Small intestine (tissue), 7 donors: ENCODE data around the gene PLCB2. TPM values are rescaled to one million over a fixed set of nuclear protein-coding genes. Genes with fewer than 3 reads are reported as not detected.
A peak's percentile ranks its signal among the peaks of the same experiment; 100 is the strongest.

ENCODE experiments used
- DNase-seq, 2 donors: peaks; one replicate each; pipeline versions ENCODE4 v3.0.0 to v3.0.0-alpha.2; 2013
- FAIRE-seq: peaks from 2 replicates; lab custom pipeline; 2012; peaks lifted over from hg19 to GRCh38; lab: Jason Lieb, UNC
- H3K27ac ChIP-seq, 3 donors: one replicate each; pipeline ENCODE4 v1.5.1; 2013; ENCODE audit warnings: low read length in 2 of 3, mild to moderate bottlenecking in 2 of 3, control low read depth in 1 of 3, inconsistent platforms in 1 of 3, low read depth in 1 of 3, moderate library complexity in 1 of 3
- H3K27me3 ChIP-seq, 3 donors: one replicate each; pipeline ENCODE4 v1.6.1; 2013; ENCODE audit warnings: low read length in 3 of 3, inconsistent platforms in 1 of 3; ENCODE audit not compliant: control insufficient read depth in 3 of 3, insufficient read depth in 3 of 3
- H3K36me3 ChIP-seq, 3 donors: one replicate each; pipeline ENCODE4 v1.6.1; 2013; ENCODE audit warnings: low read length in 3 of 3, inconsistent platforms in 1 of 3, low read depth in 1 of 3, mild to moderate bottlenecking in 1 of 3, moderate library complexity in 1 of 3; ENCODE audit not compliant: control insufficient read depth in 3 of 3, insufficient read depth in 2 of 3
- H3K4me1 ChIP-seq, 3 donors: one replicate each; pipeline ENCODE4 v1.6.1; 2013; ENCODE audit warnings: low read length in 2 of 3, inconsistent platforms in 1 of 3, low read depth in 1 of 3, mild to moderate bottlenecking in 1 of 3, moderate library complexity in 1 of 3; ENCODE audit not compliant: control insufficient read depth in 3 of 3, insufficient read depth in 2 of 3
- H3K4me3 ChIP-seq, 3 donors: one replicate each; pipeline ENCODE4 v1.5.1; 2013; ENCODE audit warnings: low read length in 3 of 3, control low read depth in 1 of 3, inconsistent platforms in 1 of 3, low read depth in 1 of 3, mild to moderate bottlenecking in 1 of 3, moderate library complexity in 1 of 3
- H3K9me3 ChIP-seq, 2 donors: one replicate each; pipeline ENCODE4 v1.6.1; 2013; ENCODE audit warnings: low read depth in 1 of 2, low read length in 1 of 2; ENCODE audit not compliant: control insufficient read depth in 2 of 2, insufficient read depth in 1 of 2
- WGBS, 3 donors: extraction: QIAGEN DNeasy Blood & Tissue Kit; methylation state at CpG; one replicate each; pipeline ENCODE4 v1.1.7; 2013; 5-methylcytosine and 5-hydroxymethylcytosine counted together
- polyA plus RNA-seq, 4 donors: library from polyadenylated mRNA; stranded (reverse) in 3 of 4; unstranded in 1 of 4; fragments of 200-250 nt in 3 of 4; fragments of 120-200 nt in 1 of 4; gene quantifications; one replicate each; pipeline versions ENCODE4 v1.2.1 to v1.2.3, GENCODE V29; 2013
- donor health status: healthy with polysubstance abuse.
- donor health status: control.
- donor health status: control.
- donor health status: Bipolar disorder and iron deficiency.
- donor health status: healthy.

The PLCB2 gene
- polyA plus RNA-seq, 4 donors, result 5.6 to 11.4 (median 7.8) TPM

GRCh38 chr15:40240619-40241221 is 67.0 kb downstream of the PLCB2 start:
- WGBS, 3 donors, result 88 to 95% (median 92%) methylated on average over 10 of the region's 10 CpGs
- no peak for FAIRE-seq
- peaks cover 0 to 17% (median 0%) of the 10 kb centered on the region in 3 donors for H3K27me3 ChIP-seq
- H3K4me1 ChIP-seq, result peaks cover 0 to 24% (median 0%) of the 10 kb centered on the region in 3 donors
- H3K36me3 ChIP-seq, result no peaks in the 10 kb centered on the region
- H3K9me3 ChIP-seq, result no peaks in the 10 kb centered on the region
- no peak overlapping the region for H3K27ac ChIP-seq
- DNase-seq, result no peak
- no peak overlapping the region for H3K4me3 ChIP-seq

- DNase-seq (no peak), FAIRE-seq (no peak)
- H3K27me3 ChIP-seq, result peaks cover 0 to 17% (median 0%) of the 10 kb centered on the region in 3 donors
- H3K27ac ChIP-seq, result no peak overlapping the region
- H3K9me3 ChIP-seq, result no peaks in the 10 kb centered on the region
- no peaks in the 10 kb centered on the region for H3K36me3 ChIP-seq
- whole genome bisulfite sequencing, 3 donors, result 75 to 86% (median 81%) methylated on average over 19 of the region's 19 CpGs
- H3K4me3 ChIP-seq, result peak overlapping the region in 1 of 3 donors; percentile 22
- peaks cover 0 to 16% (median 0%) of the 10 kb centered on the region in 3 donors for H3K4me1 ChIP-seq
These were observed 67.8 kb downstream of the PLCB2 start for GRCh38 chr15:40239693-40240618.

- FAIRE-seq (no peak), DNase-seq (no peak)
- H3K9me3 ChIP-seq, result no peaks in the 10 kb centered on the region
- no peak overlapping the region for H3K27ac ChIP-seq
- H3K4me1 ChIP-seq, result peaks cover 0 to 13% (median 0%) of the 10 kb centered on the region in 3 donors
- H3K4me3 ChIP-seq, result peak overlapping the region in 2 of 3 donors; percentile 19 to 22
- WGBS, 3 donors, result 24 to 52% (median 44%) methylated on average over 5 of the region's 5 CpGs
- no peaks in the 10 kb centered on the region for H3K36me3 ChIP-seq
- peaks cover 0 to 17% (median 0%) of the 10 kb centered on the region in 3 donors for H3K27me3 ChIP-seq
These were observed 68.4 kb downstream of the PLCB2 start for GRCh38 chr15:40239404-40239692.

- Histone ChIP-seq H3K27ac (no peak within 1 kb of the TSS), H3K27me3 (peaks cover 0 to 17% (median 0%) of the 10 kb centered on the region in 3 donors), H3K4me3 (peak within 1 kb of the TSS in 2 of 3 donors; percentile 19 to 22), H3K4me1 (peaks cover 0 to 13% (median 0%) of the 10 kb centered on the region in 3 donors), H3K36me3 (no peaks in the 10 kb centered on the region), H3K9me3 (no peaks in the 10 kb centered on the region)
- DNase-seq, result peak; percentile 41 to 62
- WGBS, 3 donors, result 6 to 7% (median 7%) methylated on average over 33 to 39 of the region's 39 CpGs
- no peak for FAIRE-seq
These were observed 69.0 kb downstream of the PLCB2 start, which contains the start of gene PAK6 for GRCh38 chr15:40238532-40239403. PAK6 (plus strand) TSS chr15:40239063; CDS start chr15:40264786, 25,723 bp downstream.

Other genes with a start within 250 kb of the PLCB2 start
- 10 to 100 TPM in 3 of 4 donors, 1 to 10 TPM in 1; 4.4 to 19.2 (median 14.0) TPM for gene BMF, start 199.1 kb downstream of the PLCB2 start, polyA plus RNA-seq
- 10 to 100 TPM in 1 of 4 donors, 1 to 10 TPM in 3; 1.1 to 15.6 (median 5.5) TPM for gene BUB1B, start 146.9 kb downstream of the PLCB2 start, polyA plus RNA-seq
- gene PAK6, start 68.9 kb downstream of the PLCB2 start, polyA plus RNA-seq, result 10 to 100 TPM in 1 of 4 donors, 1 to 10 TPM in 1, under 1 TPM in 2; 0.67 to 16.4 (median 2.9) TPM
- gene ANKRD63, start 24.9 kb downstream of the PLCB2 start, polyA plus RNA-seq, result under 1 TPM in 2 of 4 donors, not detected in 2; 0.04 to 0.16 TPM
- 10 to 100 TPM in 1 of 4 donors, 1 to 10 TPM in 3; 4.7 to 10.6 (median 6.5) TPM for gene INAFM2, start 15.8 kb upstream of the PLCB2 start, polyA plus RNA-seq
- gene CCDC9B, start 33.0 kb upstream of the PLCB2 start, polyA plus RNA-seq, result 1 to 10 TPM; 2.2 to 7.4 (median 4.6) TPM
- gene PHGR1, start 43.1 kb upstream of the PLCB2 start, polyA plus RNA-seq, result over 10,000 TPM in 2 of 4 donors, 1,000 to 10,000 TPM in 2; 1,899 to 32,483 (median 16,493) TPM
- 10 to 100 TPM in 1 of 4 donors, 1 to 10 TPM in 3; 2.2 to 12.2 (median 5.1) TPM for gene DISP2, start 50.3 kb upstream of the PLCB2 start, polyA plus RNA-seq
- 10 to 100 TPM in 2 of 4 donors, 1 to 10 TPM in 2; 4.1 to 24.3 (median 12.9) TPM for gene KNSTRN, start 74.8 kb upstream of the PLCB2 start, polyA plus RNA-seq
- gene IVD, start 97.9 kb upstream of the PLCB2 start, polyA plus RNA-seq, result 10 to 100 TPM; 20.0 to 58.3 (median 38.0) TPM
- gene BAHD1, start 133.0 kb upstream of the PLCB2 start, polyA plus RNA-seq, result 10 to 100 TPM; 10.7 to 32.5 (median 12.5) TPM
- 10 to 100 TPM in 1 of 4 donors, 1 to 10 TPM in 2, under 1 TPM in 1; 0.45 to 11.3 (median 3.7) TPM for gene CHST14, start 163.0 kb upstream of the PLCB2 start, polyA plus RNA-seq